Retinal pigment epithelial cell (primary cell): ENCODE data around the gene SON.
"Not testable (repeated sequence)": the region's sequence is repeated elsewhere in the genome, so short reads cannot be mapped to it uniquely, and the experiment has no call there.

Experiments used
- DNase-seq: peaks from one replicate; pipeline ENCODE4 v3.0.0-alpha.2; 2010; ENCODE audit warnings: low read depth
- H3K4me3 ChIP-seq: 2 replicates; pipeline ENCODE4 v1.5.1; 2011; ENCODE audit warnings: mild to moderate bottlenecking, low read length, control low read depth, moderate library complexity
- TF ChIP-seq, protein P1 (sequence below): conservative IDR thresholded peaks from 2 replicates; pipeline ENCODE4 v1.5.1; 2011; ENCODE audit warnings: low read depth, low read length, control low read depth, inconsistent platforms

The SON gene

DNA sequence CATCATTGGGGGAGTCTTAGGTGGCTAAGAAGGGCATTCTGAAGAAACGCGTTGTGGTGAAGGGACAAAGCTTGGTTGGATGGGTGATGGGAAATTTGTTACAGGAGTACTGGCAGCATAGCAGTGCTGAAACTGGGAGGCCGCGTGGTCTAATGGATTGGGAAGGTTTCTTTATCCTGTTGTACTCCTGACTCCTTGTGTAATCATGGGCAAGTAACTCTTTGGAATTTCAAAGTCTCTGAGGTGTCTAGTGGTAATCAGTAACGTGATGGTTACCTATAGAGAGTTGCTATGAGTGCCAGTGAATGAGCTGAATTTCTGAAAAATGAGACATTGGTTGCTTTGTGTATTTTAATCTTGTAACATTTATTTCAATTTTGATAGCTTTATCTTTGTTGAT is 27.2 kb downstream of the SON start:
- H3K4me3 ChIP-seq, result no peak overlapping the region
- TF ChIP-seq, protein P1, sequence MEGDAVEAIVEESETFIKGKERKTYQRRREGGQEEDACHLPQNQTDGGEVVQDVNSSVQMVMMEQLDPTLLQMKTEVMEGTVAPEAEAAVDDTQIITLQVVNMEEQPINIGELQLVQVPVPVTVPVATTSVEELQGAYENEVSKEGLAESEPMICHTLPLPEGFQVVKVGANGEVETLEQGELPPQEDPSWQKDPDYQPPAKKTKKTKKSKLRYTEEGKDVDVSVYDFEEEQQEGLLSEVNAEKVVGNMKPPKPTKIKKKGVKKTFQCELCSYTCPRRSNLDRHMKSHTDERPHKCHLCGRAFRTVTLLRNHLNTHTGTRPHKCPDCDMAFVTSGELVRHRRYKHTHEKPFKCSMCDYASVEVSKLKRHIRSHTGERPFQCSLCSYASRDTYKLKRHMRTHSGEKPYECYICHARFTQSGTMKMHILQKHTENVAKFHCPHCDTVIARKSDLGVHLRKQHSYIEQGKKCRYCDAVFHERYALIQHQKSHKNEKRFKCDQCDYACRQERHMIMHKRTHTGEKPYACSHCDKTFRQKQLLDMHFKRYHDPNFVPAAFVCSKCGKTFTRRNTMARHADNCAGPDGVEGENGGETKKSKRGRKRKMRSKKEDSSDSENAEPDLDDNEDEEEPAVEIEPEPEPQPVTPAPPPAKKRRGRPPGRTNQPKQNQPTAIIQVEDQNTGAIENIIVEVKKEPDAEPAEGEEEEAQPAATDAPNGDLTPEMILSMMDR, result no peak
- DNase-seq, result no peak

DNA sequence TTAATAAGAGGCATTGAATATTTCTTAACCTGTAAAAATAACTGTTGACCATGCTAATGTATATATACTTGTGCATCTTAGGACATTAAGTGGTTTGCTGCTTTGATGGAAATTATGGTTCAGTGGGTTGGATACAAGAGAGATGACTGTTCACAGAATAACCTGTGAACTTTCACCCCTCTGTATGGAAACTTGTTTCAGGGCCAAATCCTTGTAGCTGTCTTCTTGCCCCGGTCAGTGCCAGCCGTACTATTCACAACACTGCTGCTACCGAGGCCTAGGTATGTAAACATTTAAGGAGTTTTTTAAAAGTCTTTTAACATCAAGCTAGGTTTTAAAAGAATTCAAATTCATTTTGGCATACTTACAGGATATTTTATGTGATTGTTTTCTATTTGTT is 29.5 kb downstream of the SON start:
- TF ChIP-seq, protein P1, result no peak
- DNase-seq, result no peak
- H3K4me3 ChIP-seq, result no peak overlapping the region

DNA sequence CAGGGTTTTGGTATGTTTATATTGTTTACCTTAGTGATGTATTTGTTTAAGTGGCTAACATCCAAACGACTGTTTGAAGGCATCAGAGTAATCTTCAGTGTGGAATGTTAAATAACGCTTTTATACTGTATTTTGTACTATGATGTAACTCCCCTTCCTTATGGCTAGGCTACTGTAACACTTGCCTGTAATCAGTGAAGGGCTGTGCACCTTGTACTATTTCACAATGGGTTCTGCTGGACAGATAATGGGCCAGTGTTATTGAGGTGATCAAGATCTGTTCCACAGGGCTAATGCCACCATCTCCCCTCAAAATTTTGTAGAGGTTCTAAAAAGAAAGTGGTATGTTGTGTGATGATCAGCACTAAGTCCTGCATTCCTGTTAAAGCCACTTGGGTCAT is 33.9 kb downstream of the SON start:
- DNase-seq, H3K4me3 ChIP-seq: not testable (repeated sequence)

DNA sequence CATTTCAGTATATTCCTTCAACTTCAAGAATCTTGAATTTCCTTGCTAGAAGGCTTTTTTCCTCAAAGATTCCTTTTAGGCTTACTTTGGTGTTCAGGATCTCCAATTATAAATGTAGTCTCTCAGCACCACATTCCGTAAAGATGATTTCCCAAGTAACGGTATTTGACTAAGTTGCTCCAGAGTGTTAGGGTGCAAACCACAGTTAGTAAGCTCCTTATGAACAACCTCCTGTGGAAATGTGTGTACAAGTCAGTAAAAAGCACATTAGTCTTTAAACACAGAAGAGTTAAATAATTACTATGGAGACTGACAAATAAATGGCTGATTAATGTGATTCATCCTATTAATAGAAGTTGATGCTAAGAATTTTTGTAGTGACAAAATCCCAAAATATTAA is 35.4 kb downstream of the SON start:
- H3K4me3 ChIP-seq, result no peak overlapping the region
- TF ChIP-seq, protein P1, result no peak
- peak; percentile 46 for DNase-seq

DNA sequence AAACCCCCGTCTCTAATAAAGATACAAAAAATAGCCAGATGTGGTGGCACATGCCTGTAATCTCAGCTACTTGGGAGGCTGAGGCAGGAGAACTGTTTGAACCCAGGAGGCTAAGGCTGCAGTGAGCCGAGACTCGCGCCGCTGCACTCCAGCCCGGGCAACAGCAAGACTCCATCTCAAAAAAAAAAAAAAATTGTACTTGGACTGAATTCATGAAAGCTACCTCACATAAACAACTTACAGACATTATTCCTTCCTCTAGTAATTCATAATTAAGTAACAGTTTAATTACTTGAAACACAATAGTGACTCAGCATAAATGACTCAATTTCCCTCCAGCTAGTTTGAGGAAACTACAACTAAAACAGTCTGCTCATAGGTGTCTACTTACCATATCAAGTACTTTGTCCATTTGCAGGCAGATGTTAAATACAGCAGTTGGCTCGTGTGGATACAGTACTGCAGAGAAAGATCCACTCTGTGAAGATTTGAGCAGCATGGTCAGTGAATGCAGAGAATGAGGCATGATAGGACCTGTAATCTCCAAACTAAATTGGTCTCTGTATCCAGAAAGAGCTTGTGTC is 36.2 kb downstream of the SON start:
- H3K4me3 ChIP-seq, result no peak overlapping the region
- DNase-seq, result no peak

DNA sequence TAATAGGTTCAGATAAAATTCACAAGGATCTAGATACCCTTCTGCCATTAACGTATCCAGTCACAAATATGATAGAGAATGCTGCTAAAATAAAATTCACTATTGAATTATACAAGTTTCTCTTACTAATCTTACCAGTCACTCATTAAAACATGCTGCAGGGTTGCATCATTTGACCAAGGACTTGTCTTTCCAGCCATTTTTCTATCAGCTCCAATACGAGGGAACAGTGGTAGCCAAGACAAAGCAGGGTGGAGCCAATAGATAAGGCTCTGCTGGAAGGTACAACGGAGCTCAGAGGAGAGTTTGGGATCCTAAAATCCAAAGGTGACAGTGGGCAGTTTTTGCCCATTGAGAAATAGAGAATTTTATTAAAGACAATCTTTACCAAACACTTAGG is 41.6 kb downstream of the SON start:
- no peak for DNase-seq
- H3K4me3 ChIP-seq, result no peak overlapping the region
- TF ChIP-seq, protein P1, result no peak

More for the DNA sequence above, 36.2 kb downstream of the SON start:
- TF ChIP-seq, protein P1, result no peak

DNA sequence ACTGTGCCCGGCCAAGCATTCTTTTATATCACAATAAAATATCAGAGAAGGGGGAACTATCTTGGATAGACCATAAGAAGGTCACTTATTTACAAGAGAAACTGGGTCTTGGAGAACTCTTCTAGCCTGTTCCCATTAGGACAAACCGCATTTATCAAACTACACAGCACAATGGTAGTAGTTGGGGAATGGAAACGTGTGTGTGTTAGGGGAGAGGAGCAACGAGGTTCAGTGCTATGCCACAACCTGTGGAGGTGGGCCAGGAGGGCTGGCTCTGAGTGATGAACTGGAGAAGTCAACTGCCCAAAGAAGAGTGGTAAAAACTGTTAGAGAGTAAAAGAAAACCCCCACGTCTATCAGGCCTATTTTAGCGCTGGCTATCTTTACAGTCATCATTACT is 44.1 kb downstream of the SON start:
- peak overlapping the region; percentile 67 for H3K4me3 ChIP-seq
- DNase-seq, result no peak
- TF ChIP-seq, protein P1, result no peak
